HCT116 (cell line): ENCODE results near the gene BICD1. TPM values are rescaled to one million over a fixed set of nuclear protein-coding genes. Genes with fewer than 3 reads are reported as not detected.

Source experiments
- ATAC-seq: fragments of 200-7000 bp; cut with Tn5 transposase; 2 replicates; pipeline ENCODE4 v1.9.1; 2020; ENCODE audit warnings: mild to moderate bottlenecking, moderate library complexity
- BruUV-seq: library from RNA; stranded (reverse); fragments of 400-500 nt; replicated peaks from 2 replicates; lab custom pipeline; 2021; lab: Mats Ljungman, UMichigan
- CTCF ChIA-PET: fragments of 300-600 bp; sonication (Branson Sonifier 250); formaldehyde crosslinking; loops from one replicate; lab custom pipeline; 2021; ENCODE audit warnings: antibody characterized with exemption; lab: Charles Lee
- POLR2A ChIA-PET: fragments of 300-600, 350-600 bp; sonication (Branson Sonifier 250); formaldehyde crosslinking; loops from one replicate; lab custom pipeline; 2021; ENCODE audit warnings: antibody characterized with exemption; lab: Charles Lee
- RAD21 ChIA-PET, 2 experiments: fragments of 300-600 bp; sonication (Branson Sonifier 250); formaldehyde crosslinking; loops; one replicate each; lab custom pipeline; 2023; ENCODE audit warnings: low total read pairs in 2 of 2; ENCODE audit not compliant: uncharacterized antibody in 2 of 2, unreplicated experiment in 2 of 2, low non-redundant PET in 1 of 2; lab: Charles Lee
- DNase-seq: peaks from one replicate; pipeline ENCODE4 v3.0.0-alpha.2; 2010; ENCODE audit warnings: low read depth, low spot score
- H2AFZ ChIP-seq: fragments of 200-600 bp; shearing (Covaris generic), sonication (generic); 2 replicates; pipeline ENCODE4 v1.6.1; 2017; ENCODE audit warnings: low read depth, mixed run types, mixed read lengths, antibody characterized with exemption, low read length; ENCODE audit not compliant: poor library complexity, severe bottlenecking
- H3K27ac ChIP-seq: 2 replicates; pipeline ENCODE4 v1.5.1; 2012; ENCODE audit warnings: low read depth, low read length
- H3K27me3 ChIP-seq: fragments of 200-600 bp; sonication (generic); 2 replicates; pipeline ENCODE4 v1.6.1; 2016; ENCODE audit warnings: mixed run types, low read length, mixed read lengths; ENCODE audit not compliant: insufficient read depth
- H3K36me3 ChIP-seq, 2 experiments: fragments of 200-500 bp in 1 of 2; fragments of 200-600 bp in 1 of 2; sonication (Bioruptor generic) in 1 of 2; sonication (generic) in 1 of 2; 2 replicates each; pipeline versions ENCODE4 v1.5.1 to v1.6.1; 2014 to 2016; ENCODE audit warnings: low read length in 2 of 2, inconsistent platforms in 1 of 2, mixed read lengths in 1 of 2, mixed run types in 1 of 2; ENCODE audit not compliant: insufficient read depth in 2 of 2, control insufficient read depth in 1 of 2
- H3K4me1 ChIP-seq, 2 experiments: fragments of 200-600 bp in 1 of 2; sonication (generic) in 1 of 2; 2 replicates each; pipeline versions ENCODE4 v1.5.1 to v1.6.1; 2012 to 2017; ENCODE audit warnings: low read length in 2 of 2, inconsistent platforms in 1 of 2, mild to moderate bottlenecking in 1 of 2, mixed read lengths in 1 of 2, mixed run types in 1 of 2, moderate library complexity in 1 of 2; ENCODE audit not compliant: insufficient read depth in 2 of 2, control insufficient read depth in 1 of 2
- H3K4me2 ChIP-seq: fragments of 200-600 bp; sonication (generic); 2 replicates; pipeline ENCODE4 v1.6.1; 2017; ENCODE audit warnings: mixed run types, low read length, mixed read lengths
- H3K4me3 ChIP-seq, 2 experiments: fragments of 200-600 bp in 1 of 2; sonication (generic) in 1 of 2; replicated peaks in 1 of 2; 2 replicates each; pipeline ENCODE4 v1.5.1; 2011 to 2016; ENCODE audit warnings: low read length in 2 of 2, control low read depth in 1 of 2, low read depth in 1 of 2, mild to moderate bottlenecking in 1 of 2, mixed read lengths in 1 of 2, mixed run types in 1 of 2
- H3K79me2 ChIP-seq: fragments of 200-600 bp; sonication (generic); 2 replicates; pipeline ENCODE4 v1.6.1; 2017; ENCODE audit warnings: mild to moderate bottlenecking, mixed run types, low read length, moderate library complexity, mixed read lengths; ENCODE audit not compliant: insufficient read depth
- H3K9ac ChIP-seq: fragments of 200-600 bp; sonication (generic); 2 replicates; pipeline ENCODE4 v1.6.1; 2016; ENCODE audit warnings: low read length, mixed read lengths
- H3K9me2 ChIP-seq: fragments of 200-600 bp; sonication (generic), shearing (Covaris generic); 2 replicates; pipeline ENCODE4 v1.6.1; 2017; ENCODE audit warnings: mixed run types, mild to moderate bottlenecking, moderate library complexity; ENCODE audit not compliant: insufficient read depth
- H3K9me3 ChIP-seq, 2 experiments: fragments of 200-500 bp in 1 of 2; fragments of 200-600 bp in 1 of 2; sonication (Bioruptor generic) in 1 of 2; sonication (generic) in 1 of 2; 2 replicates each; pipeline ENCODE4 v1.6.1; 2014 to 2017; ENCODE audit warnings: low read length in 2 of 2, mixed read lengths in 2 of 2, inconsistent platforms in 1 of 2, low read depth in 1 of 2, mild to moderate bottlenecking in 1 of 2, mixed run types in 1 of 2, moderate library complexity in 1 of 2; ENCODE audit not compliant: control insufficient read depth in 1 of 2, insufficient read depth in 1 of 2
- H4K20me1 ChIP-seq: fragments of 200-600 bp; sonication (generic), shearing (Covaris generic); 2 replicates; pipeline ENCODE4 v1.6.1; 2017; ENCODE audit warnings: mixed run types, mild to moderate bottlenecking, moderate library complexity; ENCODE audit not compliant: insufficient read depth
- CBX3 ChIP-seq: IDR thresholded peaks from 2 replicates; pipeline ENCODE4 v1.6.1; 2012; ENCODE audit warnings: low read depth
- EZH2 ChIP-seq: fragments of 200-600 bp; sonication (generic); IDR thresholded peaks from 2 replicates; pipeline ENCODE4 v1.6.1; 2017; ENCODE audit warnings: antibody characterized with exemption, mixed run types
- EZH2phosphoT487 ChIP-seq: fragments of 200-600 bp; IDR thresholded peaks from 2 replicates; pipeline ENCODE4 v1.6.1; 2018; ENCODE audit warnings: antibody characterized with exemption, borderline replicate concordance
- FOSL1 ChIP-seq: IDR thresholded peaks from 2 replicates; pipeline ENCODE4 v1.6.1; 2012; ENCODE audit warnings: low read depth
- JUND ChIP-seq: IDR thresholded peaks from 2 replicates; pipeline ENCODE4 v1.6.1; 2012
- POLR2A ChIP-seq: IDR thresholded peaks from 2 replicates; pipeline ENCODE4 v1.7.0; 2011; ENCODE audit warnings: borderline replicate concordance; ENCODE audit not compliant: insufficient read depth, insufficient read length; ENCODE audit errors: extremely low read depth
- POLR2AphosphoS5 ChIP-seq: IDR thresholded peaks from 2 replicates; pipeline ENCODE4 v1.6.1; 2011; ENCODE audit warnings: mild to moderate bottlenecking, low read depth, low read length, moderate library complexity
- RAD21 ChIP-seq: IDR thresholded peaks from 2 replicates; pipeline ENCODE4 v1.6.1; 2012; ENCODE audit warnings: low read depth, mild to moderate bottlenecking
- SIN3A ChIP-seq: IDR thresholded peaks from 2 replicates; pipeline ENCODE4 v1.6.1; 2012; ENCODE audit warnings: low read depth
- SP1 ChIP-seq: IDR thresholded peaks from 2 replicates; pipeline ENCODE4 v1.6.1; 2012; ENCODE audit warnings: low read depth
- SRF ChIP-seq: IDR thresholded peaks from 2 replicates; pipeline ENCODE4 v1.6.1; 2012; ENCODE audit warnings: low read depth
- TCF7L2 ChIP-seq: IDR thresholded peaks from 2 replicates; pipeline ENCODE4 v1.7.0; 2011; ENCODE audit warnings: borderline replicate concordance, inconsistent platforms; ENCODE audit not compliant: insufficient read depth, insufficient read length; ENCODE audit errors: extremely low read depth
- ZFX ChIP-seq: fragments of 450-650 bp; IDR thresholded peaks from 2 replicates; pipeline ENCODE4 v1.6.1; 2017
- intact Hi-C: fragments of 100-400 bp; cut with micrococcal nuclease; formaldehyde crosslinking; loops from 2 replicates; pipeline ENCODE4 v1.10.0; 2022
- total RNA-seq: library from RNA; stranded (reverse); gene quantifications from one replicate; pipeline ENCODE4 v1.2.1, GENCODE V29; 2021; ENCODE audit not compliant: unreplicated experiment
- TF ChIP-seq, protein P1 (sequence below), 3 experiments: fragments of 200-600 bp in 1 of 3; sonication (generic) in 1 of 3; IDR thresholded peaks in 2 of 3; conservative IDR thresholded peaks in 1 of 3; 2 replicates each; pipeline ENCODE4 v1.5.1; 2012 to 2017; ENCODE audit warnings: low read depth in 2 of 3, low read length in 2 of 3, antibody characterized with exemption in 1 of 3, borderline replicate concordance in 1 of 3, control low read depth in 1 of 3, mild to moderate bottlenecking in 1 of 3, mixed read lengths in 1 of 3, mixed run types in 1 of 3, moderate library complexity in 1 of 3; ENCODE audit not compliant: insufficient read depth in 1 of 3
- TF ChIP-seq, protein P2 (sequence below): IDR thresholded peaks from 2 replicates; pipeline ENCODE4 v1.6.1; 2012; ENCODE audit warnings: low read depth
- TF ChIP-seq, protein P3 (sequence below): IDR thresholded peaks from 2 replicates; pipeline ENCODE4 v1.6.1; 2012
- TF ChIP-seq, protein P4 (sequence below): IDR thresholded peaks from 2 replicates; pipeline ENCODE4 v1.6.1; 2012
- TF ChIP-seq, protein P5 (sequence below): IDR thresholded peaks from 2 replicates; pipeline ENCODE4 v1.6.1; 2011; ENCODE audit warnings: mild to moderate bottlenecking, low read length, moderate library complexity; ENCODE audit not compliant: insufficient replicate concordance; ENCODE audit errors: extremely low read depth

BICD1 gene
- total RNA-seq, 1 experiment from 2014 or later = 32.5 TPM

DNA sequence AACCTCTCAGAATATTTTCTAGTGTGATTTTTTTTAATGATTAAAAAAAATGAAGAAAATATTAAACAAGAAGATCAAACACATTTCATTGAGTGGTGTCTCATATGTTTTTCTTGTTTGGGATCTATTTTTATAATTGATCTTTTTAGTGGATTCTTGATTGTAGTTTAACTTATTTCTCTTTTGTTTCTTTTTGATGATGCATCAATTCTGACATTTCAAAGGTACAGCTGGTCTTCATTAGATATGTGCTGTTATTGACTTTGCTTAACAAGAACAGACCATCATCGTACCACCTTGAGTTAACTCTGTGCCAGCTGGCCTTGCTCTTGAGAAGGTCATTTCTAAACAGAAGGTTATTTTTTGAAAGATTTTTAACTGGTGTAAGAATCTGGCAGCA is 246.9 kb downstream of the BICD1 start:
- POLR2A ChIA-PET = no interaction called here
- Histone ChIP-seq H3K4me1 (no peaks in the 10 kb centered on the region), H3K27me3 (no peaks in the 10 kb centered on the region), H3K9me2 (no peaks in the 10 kb centered on the region), H3K36me3 (no peaks in the 10 kb centered on the region), H3K79me2 (no peaks in the 10 kb centered on the region), H3K4me2 (no peak overlapping the region), H2AFZ (no peak overlapping the region), H3K9me3 (no peaks in the 10 kb centered on the region), H3K27ac (no peak overlapping the region), H3K9ac (no peak overlapping the region), H3K4me3 (no peak overlapping the region), H4K20me1 (no peaks in the 10 kb centered on the region)
- ATAC-seq = no peak
- no peak for DNase-seq
- TF ChIP-seq FOSL1 = no peak
- TF ChIP-seq EZH2phosphoT487 = no peak
- TF ChIP-seq, protein P1, sequence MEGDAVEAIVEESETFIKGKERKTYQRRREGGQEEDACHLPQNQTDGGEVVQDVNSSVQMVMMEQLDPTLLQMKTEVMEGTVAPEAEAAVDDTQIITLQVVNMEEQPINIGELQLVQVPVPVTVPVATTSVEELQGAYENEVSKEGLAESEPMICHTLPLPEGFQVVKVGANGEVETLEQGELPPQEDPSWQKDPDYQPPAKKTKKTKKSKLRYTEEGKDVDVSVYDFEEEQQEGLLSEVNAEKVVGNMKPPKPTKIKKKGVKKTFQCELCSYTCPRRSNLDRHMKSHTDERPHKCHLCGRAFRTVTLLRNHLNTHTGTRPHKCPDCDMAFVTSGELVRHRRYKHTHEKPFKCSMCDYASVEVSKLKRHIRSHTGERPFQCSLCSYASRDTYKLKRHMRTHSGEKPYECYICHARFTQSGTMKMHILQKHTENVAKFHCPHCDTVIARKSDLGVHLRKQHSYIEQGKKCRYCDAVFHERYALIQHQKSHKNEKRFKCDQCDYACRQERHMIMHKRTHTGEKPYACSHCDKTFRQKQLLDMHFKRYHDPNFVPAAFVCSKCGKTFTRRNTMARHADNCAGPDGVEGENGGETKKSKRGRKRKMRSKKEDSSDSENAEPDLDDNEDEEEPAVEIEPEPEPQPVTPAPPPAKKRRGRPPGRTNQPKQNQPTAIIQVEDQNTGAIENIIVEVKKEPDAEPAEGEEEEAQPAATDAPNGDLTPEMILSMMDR (IDR thresholded peaks at IDR 0.05 in 2 of 3, conservative IDR thresholded peaks at IDR 0.05 in 1 of 3; ENCODE audit: borderline replicate concordance in 1 of 3, insufficient read depth in 1 of 3, low read depth in 2 of 3, low read length in 2 of 3) = no peak
- TF ChIP-seq RAD21 = no peak
- no peak for TF ChIP-seq ZFX
- no peak for TF ChIP-seq SP1
- TF ChIP-seq, protein P2, sequence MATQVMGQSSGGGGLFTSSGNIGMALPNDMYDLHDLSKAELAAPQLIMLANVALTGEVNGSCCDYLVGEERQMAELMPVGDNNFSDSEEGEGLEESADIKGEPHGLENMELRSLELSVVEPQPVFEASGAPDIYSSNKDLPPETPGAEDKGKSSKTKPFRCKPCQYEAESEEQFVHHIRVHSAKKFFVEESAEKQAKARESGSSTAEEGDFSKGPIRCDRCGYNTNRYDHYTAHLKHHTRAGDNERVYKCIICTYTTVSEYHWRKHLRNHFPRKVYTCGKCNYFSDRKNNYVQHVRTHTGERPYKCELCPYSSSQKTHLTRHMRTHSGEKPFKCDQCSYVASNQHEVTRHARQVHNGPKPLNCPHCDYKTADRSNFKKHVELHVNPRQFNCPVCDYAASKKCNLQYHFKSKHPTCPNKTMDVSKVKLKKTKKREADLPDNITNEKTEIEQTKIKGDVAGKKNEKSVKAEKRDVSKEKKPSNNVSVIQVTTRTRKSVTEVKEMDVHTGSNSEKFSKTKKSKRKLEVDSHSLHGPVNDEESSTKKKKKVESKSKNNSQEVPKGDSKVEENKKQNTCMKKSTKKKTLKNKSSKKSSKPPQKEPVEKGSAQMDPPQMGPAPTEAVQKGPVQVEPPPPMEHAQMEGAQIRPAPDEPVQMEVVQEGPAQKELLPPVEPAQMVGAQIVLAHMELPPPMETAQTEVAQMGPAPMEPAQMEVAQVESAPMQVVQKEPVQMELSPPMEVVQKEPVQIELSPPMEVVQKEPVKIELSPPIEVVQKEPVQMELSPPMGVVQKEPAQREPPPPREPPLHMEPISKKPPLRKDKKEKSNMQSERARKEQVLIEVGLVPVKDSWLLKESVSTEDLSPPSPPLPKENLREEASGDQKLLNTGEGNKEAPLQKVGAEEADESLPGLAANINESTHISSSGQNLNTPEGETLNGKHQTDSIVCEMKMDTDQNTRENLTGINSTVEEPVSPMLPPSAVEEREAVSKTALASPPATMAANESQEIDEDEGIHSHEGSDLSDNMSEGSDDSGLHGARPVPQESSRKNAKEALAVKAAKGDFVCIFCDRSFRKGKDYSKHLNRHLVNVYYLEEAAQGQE = no peak
- no peak for TF ChIP-seq JUND
- no peak for TF ChIP-seq CBX3
- TF ChIP-seq EZH2 = no peak
- TF ChIP-seq, protein P3, sequence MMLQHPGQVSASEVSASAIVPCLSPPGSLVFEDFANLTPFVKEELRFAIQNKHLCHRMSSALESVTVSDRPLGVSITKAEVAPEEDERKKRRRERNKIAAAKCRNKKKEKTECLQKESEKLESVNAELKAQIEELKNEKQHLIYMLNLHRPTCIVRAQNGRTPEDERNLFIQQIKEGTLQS = no peak
- no peak for TF ChIP-seq SIN3A
- TF ChIP-seq POLR2A = no peak
- TF ChIP-seq, protein P4, sequence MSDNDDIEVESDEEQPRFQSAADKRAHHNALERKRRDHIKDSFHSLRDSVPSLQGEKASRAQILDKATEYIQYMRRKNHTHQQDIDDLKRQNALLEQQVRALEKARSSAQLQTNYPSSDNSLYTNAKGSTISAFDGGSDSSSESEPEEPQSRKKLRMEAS = no peak
- no peak for TF ChIP-seq SRF
- no peak for TF ChIP-seq POLR2AphosphoS5
- no peak for TF ChIP-seq TCF7L2
- TF ChIP-seq, protein P5, sequence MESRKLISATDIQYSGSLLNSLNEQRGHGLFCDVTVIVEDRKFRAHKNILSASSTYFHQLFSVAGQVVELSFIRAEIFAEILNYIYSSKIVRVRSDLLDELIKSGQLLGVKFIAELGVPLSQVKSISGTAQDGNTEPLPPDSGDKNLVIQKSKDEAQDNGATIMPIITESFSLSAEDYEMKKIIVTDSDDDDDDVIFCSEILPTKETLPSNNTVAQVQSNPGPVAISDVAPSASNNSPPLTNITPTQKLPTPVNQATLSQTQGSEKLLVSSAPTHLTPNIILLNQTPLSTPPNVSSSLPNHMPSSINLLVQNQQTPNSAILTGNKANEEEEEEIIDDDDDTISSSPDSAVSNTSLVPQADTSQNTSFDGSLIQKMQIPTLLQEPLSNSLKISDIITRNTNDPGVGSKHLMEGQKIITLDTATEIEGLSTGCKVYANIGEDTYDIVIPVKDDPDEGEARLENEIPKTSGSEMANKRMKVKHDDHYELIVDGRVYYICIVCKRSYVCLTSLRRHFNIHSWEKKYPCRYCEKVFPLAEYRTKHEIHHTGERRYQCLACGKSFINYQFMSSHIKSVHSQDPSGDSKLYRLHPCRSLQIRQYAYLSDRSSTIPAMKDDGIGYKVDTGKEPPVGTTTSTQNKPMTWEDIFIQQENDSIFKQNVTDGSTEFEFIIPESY = no peak
- BruUV-seq = no TSS peak
- RAD21 ChIA-PET = no interaction called here
- intact Hi-C loops = no loop called here
- CTCF ChIA-PET = no interaction called here
